ENCODE measurements around the gene APBA2. TPM values are rescaled to one million over a fixed set of nuclear protein-coding genes. Genes with fewer than 3 reads are reported as not detected.

Gene APBA2
- polyA plus RNA-seq, 3 donors = 0.97 to 2.9 (median 1.8) TPM

DNA sequence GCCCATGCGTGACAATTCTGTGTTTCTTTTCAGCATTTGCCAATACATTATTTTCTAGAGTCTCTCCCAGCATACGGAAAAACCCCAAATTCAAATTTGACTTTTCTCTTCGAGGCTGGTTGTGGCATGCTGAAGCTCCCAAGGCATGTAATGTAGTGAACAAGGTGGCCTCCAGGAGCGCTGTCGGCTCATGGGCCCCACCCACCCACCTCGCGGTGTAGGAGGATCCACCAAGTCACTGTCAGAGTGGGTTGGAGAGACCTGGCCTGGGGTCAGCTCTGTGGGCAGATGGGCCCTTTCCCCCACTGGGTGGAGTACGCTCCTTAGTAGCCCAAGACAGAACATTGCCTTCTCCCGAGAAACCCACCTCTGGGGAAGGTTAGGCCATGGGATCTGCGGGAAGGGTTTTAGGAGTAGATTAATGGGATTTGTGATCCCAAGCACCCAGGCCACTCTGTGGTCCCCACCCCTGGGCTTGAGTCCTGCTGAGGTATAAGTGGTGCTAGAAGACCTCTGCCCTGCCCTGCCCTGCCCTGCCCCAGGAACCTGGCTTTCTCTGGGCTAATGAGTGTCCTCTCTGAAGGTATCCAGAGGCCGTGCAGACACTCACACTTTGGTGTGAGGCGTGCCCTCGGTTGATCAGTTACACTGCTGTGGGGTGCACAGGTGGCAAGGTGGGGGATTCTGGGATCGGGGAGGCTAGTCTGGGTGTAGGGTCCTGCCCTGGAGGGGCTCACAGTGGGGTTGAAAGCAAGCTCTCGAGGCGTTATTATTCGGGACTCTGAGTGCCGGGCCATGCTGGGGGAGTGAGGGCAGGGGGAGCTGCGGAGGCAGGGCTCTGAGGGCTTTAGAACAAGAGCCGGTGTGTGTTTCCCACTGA lies 97.9 kb downstream of the APBA2 start:
- whole genome bisulfite sequencing, 3 donors = 90 to 91% (median 91%) methylated on average over 20 of the region's 20 CpGs
- H3K27ac ChIP-seq (ENCODE audit: low read depth, low read length) = no peak overlapping the region

DNA sequence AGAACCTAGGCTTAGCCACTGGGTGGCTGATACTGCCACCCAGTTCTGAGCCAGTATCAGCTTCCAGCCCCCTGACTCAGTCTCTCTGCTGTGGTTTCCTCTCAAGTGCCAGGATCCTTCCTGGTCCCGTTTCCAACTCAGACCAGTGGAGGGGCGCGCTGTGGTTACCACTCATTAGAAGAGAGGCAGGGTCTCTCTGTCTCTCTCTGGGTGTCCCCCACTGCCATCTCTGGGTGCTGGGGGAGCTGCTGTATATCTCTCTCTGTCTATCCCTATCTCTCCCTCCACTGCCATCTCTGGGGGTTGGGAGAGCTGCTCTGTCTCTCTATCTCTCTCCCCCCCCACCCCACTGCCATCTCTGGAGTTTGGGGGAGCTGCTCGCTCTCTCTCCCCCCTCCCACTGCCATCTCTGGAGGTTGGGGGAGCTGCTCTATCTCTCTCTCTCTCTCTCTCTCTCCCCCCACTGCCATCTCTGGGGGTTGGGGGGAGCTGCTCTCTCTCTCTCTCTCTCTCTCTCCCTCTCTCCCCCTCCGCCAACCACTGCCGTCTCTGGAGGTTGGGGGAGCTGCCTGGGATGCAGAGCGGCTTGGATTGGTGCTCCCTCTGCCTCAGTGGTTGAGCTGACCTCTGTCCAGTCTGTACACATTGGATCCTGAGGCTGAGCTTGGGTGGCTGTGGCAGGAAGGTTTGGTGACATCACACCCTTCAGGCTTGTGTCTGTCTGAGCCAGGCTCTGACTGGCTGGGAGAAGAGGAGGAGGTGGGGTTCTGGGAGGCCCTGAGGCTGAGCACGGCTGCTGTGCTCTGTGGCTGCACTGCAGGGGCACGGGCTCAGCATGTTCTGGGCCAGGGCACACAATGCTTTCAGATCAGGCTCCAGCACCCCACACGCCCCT lies 98.9 kb downstream of the APBA2 start:
- WGBS, 3 donors = 70 to 78% (median 72%) methylated on average over 10 of the region's 10 CpGs
- no peak overlapping the region for H3K27ac ChIP-seq (ENCODE audit: low read depth, low read length)

DNA sequence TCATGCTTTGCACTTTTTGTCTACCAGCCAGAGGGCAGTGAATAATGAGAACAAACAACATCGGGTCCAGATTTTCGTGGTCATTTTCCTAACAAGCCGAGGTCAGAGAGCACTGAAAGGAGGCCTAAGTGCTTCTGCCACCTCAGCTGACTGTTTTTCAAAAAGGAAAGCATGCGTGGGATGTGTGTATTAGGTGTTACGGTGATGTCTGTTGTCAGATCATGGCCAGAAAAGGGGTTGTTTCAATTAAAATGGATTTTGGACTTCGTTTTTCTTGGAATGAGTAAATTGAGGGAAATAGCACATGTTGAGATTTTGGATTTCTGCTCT lies 99.5 kb downstream of the APBA2 start:
- no peak overlapping the region for H3K27ac ChIP-seq (ENCODE audit: low read depth, low read length)
- 54 to 59% (median 58%) methylated on average over 6 of the region's 6 CpGs for WGBS, 3 donors

DNA sequence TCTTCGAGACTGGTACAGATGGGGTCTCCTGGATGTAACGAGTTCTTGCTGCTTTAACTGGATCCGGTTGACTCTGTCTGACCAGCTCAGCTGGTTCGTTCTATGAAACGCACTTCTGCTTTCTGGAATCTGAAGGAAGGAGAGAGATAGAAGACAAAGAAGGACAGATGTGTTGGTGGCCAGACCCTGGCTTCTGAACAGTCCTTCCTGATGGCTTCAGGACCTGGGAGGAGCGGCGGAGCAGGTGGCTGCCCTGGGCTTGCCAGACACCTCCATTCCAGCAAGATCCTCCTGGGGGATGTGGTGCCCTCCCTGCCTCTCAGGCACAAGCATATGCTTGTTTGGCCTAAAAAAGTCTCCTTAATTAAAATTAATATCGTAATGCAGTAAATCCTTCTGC lies 99.9 kb downstream of the APBA2 start:
- 82 to 92% (median 87%) methylated on average over 8 of the region's 8 CpGs for WGBS, 3 donors
- no peak overlapping the region for H3K27ac ChIP-seq (ENCODE audit: low read depth, low read length)

DNA sequence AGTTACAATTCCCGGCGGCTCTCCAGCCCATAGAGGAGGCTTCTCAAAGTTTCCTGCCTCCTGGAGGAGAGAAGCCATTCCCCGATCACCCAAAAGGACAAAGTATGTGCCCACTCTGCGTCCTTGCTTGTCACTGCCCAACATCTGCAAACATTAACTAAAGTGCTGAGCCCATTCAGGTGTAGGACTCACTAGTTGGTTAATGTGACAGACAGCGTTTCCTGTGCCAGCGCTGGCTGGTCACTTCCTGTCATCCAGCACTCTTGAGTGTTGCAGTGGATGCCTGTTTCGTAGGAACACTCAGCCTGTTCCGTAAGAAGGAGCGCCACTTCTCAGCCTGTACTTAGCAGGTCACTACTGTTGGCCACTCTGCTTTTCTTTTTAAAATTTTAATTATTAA lies 100.3 kb downstream of the APBA2 start:
- no peak overlapping the region for H3K27ac ChIP-seq (ENCODE audit: low read depth, low read length)
- 72 to 85% (median 73%) methylated on average over 9 of the region's 9 CpGs for WGBS, 3 donors

DNA sequence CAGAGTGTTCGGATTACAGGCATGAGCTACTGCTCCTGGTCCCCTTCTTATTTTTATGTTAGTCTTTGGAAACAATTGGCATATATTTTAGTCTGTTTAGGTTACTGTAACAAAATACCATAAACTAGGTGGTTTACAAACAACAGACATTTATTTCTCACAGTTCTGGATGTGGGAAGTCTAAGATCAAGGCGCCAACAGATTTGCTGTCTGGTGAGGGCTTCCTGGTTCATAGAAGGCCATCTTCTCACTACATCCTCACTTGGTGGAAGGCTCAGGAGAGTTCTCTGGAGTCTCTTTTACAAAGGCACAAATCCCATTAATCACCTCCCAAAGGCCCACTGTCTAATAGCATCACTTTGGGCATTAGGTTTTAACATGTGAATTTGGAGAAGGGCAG lies 101.0 kb downstream of the APBA2 start:
- H3K27ac ChIP-seq (ENCODE audit: low read depth, low read length) = no peak overlapping the region
- 93 to 96% (median 95%) methylated on average over 2 of the region's 2 CpGs for WGBS, 3 donors

DNA sequence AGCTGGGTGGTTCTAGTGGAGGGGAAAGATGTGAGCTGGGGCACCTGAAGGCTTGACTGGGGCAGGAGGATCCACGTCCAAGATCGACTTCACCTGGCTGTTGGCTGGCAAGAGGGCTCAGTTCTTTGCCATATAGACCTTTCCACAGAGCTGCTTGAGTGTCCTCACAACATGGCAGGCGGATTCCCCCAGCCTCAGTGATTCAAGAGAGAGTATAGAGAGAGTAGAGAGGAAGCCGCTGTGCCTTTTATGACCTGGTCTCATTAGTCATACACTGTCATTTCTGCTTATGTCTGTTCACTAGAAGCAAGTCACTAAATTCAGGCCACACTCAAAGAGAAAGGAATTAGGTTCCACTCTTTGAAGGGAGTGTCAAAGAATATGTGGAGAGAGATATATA lies 101.6 kb downstream of the APBA2 start:
- no peak overlapping the region for H3K27ac ChIP-seq (ENCODE audit: low read depth, low read length)
- WGBS, 3 donors = 95 to 97% (median 95%) methylated on average over 4 of the region's 4 CpGs

DNA sequence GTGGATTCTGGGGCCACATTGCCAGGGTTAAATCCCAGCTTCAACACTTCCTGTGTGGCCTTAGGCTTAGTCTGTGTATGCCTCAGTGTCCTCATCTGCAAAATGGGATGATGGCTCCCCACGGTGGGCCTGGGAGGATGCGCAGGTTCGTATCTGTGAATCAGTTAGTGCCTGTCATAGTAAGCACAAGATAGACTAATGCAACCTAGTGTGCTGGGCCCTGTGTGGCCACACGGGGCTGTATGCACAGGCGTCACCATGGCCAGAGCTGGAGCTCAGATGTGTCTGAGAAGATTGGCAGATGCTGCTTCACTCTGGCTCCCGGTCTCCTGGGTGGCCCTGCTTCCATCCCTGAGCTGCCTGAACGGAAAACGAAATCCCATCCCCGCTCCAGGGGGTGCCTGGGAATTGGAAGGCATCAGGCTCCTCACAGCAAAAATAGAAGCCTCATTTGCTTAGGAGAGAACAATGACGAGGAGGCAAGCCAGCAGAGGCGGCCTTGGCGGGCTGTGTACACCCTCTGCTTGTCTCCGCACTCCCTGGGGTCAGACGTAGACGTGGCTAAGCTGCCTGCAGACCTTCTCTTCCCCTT lies 103.6 kb downstream of the APBA2 start:
- 55 to 78% (median 77%) methylated on average over 15 of the region's 15 CpGs for WGBS, 3 donors
- no peak overlapping the region for H3K27ac ChIP-seq (ENCODE audit: low read depth, low read length)

DNA sequence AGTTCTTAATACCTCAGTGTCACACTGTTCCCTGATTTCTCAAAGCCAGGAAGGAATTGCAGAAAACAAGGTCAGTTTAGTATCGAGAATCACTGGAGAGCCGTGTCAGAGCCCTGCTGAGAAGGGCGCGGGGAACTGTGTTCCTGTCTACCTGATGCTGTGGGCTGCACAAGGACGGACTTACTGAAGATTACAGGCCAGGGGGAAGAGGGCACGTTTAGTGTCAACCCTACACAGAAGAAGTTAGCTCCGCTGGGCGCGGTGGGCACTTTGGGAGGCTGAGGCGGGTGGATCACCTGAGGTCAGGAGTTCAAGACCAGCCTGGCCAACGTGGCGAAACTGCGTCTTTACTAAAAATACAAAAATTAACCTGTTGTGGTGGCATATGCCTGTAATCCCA lies 104.1 kb downstream of the APBA2 start:
- WGBS, 3 donors = 77 to 88% (median 85%) methylated on average over 13 of the region's 13 CpGs
- H3K27ac ChIP-seq (ENCODE audit: low read depth, low read length) = no peak overlapping the region

DNA sequence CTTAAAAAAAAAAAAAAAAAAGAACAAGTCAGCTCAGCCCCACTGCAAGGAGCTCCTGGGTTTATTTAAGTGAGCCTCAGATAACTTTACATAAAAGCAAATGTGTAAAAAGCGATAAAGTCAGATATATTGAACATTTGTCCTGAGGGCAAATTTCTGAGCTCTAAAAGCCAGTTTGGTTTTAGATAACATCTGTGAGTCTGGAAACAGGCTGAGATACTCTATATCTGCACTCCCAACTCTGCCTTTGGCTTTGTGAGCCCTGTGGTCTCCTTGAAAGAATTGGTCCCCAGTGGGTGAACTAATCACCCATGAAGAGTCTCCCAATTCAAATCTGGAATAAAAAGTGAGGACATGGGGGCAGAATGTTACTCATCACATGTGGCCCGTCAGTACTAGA lies 104.6 kb downstream of the APBA2 start:
- 72 to 93% (median 93%) methylated on average over 2 of the region's 2 CpGs for WGBS, 3 donors
- H3K27ac ChIP-seq (ENCODE audit: low read depth, low read length) = no peak overlapping the region

DNA sequence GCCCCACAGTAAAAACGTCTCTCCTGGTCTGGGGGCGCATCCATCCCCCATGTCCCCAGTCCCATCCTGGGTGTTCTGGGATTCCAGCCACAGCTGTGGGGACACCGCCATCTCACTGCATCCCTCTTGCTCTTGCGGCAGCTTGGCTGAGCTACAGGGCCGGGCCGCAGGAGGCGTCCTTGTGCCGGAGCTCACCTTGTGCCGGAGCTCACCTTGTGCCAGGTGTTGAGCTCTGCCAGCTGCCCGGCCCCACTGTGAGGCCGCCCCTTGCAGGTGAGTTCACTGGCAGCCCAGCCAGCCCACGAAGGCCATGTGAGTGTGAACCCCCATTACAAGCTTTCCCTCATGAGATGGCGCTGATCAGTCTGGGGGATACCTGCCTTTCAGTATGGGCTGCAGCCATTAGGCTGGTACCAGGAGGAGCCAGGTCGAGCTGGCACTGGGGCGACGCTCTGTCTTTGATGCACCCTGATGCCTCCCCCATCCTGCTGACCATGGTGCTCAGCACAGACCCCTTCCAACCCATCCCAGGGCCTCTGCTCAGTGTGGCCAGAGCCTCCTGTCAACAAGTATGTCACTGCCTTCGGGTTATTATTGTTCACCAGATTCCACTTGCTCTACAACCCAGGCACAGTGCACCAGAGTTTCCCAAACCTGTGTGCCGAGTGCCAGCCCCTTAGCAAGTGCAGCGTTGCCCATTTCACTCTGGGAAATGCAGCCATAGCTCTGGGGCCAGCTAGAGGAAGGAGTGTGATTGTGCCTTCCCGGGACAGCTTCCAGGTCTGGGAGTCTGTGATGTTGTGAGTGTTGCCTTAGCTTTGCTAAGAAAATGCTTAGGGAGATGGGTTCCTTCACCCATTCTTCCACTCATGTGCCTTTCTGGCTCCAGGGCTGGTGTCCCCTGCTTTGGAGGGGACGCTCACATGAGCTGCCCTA lies 105.7 kb downstream of the APBA2 start:
- WGBS, 3 donors = 88 to 94% (median 94%) methylated on average over 21 of the region's 21 CpGs
- H3K27ac ChIP-seq (ENCODE audit: low read depth, low read length) = no peak overlapping the region

DNA sequence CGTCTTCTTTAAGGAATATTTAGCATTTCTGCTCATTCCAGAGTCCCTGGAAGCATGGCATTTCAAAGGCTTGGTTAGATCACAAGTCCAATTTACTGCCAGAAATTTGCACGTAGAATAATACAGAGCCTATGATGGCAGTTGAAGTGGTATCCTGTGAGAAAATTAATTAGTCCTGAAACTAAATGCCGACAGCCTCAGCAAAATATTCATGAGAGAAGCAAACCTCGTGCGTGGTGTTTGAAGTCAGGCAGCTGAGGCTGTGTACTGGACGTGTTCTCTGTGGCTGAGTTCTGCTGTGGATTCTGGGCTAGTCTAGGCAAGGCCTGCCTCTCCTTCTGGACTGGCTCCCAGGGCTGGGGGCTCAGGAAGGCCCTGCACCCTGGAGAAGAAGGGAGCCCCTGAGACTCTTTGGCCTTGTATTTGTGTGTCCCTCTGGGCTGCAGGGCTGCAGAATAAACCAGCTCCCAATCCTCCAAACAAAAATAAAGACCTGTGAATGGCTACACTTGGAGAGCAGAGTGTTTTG lies 106.6 kb downstream of the APBA2 start:
- no peak overlapping the region for H3K27ac ChIP-seq (ENCODE audit: low read depth, low read length)
- WGBS, 3 donors = 82 to 92% (median 90%) methylated on average over 6 of the region's 6 CpGs

DNA sequence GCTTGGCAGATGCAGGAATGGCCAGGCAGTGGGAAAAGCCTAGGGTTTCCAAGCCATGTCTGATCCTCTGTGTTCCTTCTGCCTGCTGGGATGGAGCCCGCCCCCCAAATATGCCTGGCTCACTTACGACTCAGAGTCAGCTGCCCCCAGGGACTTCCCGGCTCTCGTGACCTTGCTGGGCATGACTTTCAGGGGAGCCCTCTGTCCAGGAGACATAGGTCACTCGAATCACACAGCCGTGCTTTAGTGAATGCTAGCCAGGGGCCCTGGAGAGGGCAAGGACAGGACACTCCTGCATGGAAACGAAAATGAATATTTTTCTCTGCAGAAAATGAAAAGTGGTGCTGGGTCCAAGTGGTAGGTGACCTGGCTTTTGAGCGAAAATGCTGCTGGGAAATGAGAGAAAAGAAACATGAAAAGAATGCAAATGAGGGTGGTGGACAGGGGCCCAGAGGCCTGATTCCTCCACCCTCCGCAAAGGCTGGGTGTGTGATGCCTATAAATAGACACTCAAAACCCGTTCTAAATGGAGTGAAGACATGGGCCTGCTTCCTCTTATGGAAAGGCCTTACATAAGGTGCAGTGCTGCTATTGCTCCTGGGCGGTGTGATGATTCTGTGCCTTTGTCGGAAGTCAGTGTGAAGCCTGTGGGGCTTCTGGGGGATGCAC lies 107.4 kb downstream of the APBA2 start:
- WGBS, 3 donors = 71 to 80% (median 72%) methylated on average over 12 of the region's 12 CpGs
- no peak overlapping the region for H3K27ac ChIP-seq (ENCODE audit: low read depth, low read length)

DNA sequence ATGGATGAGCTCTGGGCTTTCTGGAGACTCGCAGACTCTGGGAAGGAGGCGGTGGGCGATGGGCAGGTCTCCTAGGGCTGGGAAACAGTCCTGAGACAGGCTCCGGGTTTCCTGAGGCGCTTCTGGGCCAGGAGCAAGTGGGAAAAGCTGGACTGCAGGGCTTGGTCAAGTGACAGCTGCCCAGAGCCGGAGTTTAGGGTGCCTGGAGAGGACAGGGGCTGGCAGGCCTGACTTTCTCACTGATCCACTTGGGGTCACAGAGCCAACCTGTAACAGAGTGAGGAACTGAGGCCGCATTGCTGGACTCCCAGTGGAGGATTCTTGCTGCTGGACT lies 107.9 kb downstream of the APBA2 start:
- no peak overlapping the region for H3K27ac ChIP-seq (ENCODE audit: low read depth, low read length)
- 93 to 96% (median 94%) methylated on average over 7 of the region's 7 CpGs for WGBS, 3 donors

DNA sequence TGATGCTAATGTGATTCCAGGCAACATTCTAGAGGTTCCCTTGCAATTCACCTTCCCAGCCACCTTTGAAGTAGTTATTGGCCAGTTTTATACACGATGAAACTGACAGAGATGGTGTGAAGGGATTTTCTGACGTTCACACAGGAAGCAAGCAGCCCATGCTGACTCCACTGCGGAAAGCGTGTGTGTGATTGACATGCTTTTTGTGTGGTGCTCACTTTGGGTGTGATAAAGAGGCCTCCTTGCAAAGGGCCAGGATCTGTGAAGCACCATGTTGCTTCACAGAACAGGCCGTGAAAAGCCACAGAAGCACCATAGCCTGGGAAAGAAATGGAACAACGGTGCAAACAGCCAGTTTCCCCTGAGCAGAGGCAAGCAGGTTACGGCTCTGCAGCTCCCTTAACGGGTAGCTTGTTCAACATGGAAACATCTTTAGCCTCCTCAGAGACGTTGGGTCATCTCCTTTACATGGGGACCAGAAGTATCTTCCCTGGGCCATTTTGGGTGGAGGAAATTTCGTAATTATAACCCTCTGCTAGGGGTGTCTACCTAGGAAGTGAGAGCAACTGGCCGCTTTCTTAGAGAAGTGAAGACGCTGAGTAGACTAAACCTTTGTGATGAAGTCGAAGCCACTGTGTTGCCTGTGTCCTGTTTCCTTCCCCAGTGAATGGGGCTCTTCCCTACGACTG lies 108.5 kb downstream of the APBA2 start:
- no peak overlapping the region for H3K27ac ChIP-seq (ENCODE audit: low read depth, low read length)
- WGBS, 3 donors = 70 to 84% (median 77%) methylated on average over 14 of the region's 14 CpGs

DNA sequence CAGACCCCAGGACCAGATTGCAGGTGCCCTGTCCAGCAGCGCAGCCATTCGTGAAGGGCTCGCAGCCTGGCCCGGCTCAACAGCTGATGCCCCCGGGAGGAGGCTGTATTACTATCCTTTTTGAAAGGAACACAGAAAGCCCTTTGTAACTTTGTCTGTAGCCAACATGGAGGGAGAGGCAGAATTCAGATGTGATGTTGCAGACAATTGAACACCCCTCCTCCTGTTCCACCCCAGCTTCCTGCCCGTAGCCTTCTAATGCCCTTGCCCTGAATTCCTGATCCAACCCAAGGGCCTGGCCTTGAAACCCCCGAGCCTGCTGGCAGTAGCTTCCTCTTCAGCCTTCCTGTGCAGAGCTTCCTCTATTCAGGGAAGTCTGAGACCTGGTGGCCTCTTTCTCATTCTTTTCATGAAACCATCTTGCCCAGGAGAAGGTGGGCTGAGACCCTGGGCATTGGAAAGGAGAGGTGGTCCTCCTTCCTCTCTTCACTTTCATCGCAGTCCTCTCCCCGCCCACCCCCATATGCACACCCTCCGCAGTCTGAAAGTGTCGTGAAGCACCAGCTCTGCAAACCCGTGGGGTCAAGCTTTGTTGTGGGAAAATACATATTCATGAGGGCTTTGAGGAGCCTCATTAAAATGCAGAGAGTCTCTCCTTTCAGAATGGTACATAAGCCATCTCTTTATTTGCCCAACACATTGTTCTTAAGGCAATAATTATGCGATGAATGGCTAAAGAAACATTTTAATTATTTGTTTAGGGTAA lies 109.2 kb downstream of the APBA2 start:
- H3K27ac ChIP-seq (ENCODE audit: low read depth, low read length) = no peak overlapping the region
- WGBS, 3 donors = 68 to 74% (median 69%) methylated on average over 13 of the region's 13 CpGs
